ENCODE measurements around the gene AKT3.

Gene AKT3

GRCh38 chr1:243459059-243459458 lies 391.0 kb downstream of the AKT3 start:
- ATAC-seq (no peak), DNase-seq (no peak)

GRCh38 chr1:243457363-243457982 lies 392.6 kb downstream of the AKT3 start:
- DNase-seq = no peak
- ATAC-seq = no peak

- ATAC-seq (no peak), DNase-seq (no peak)
These were observed 394.0 kb downstream of the AKT3 start for GRCh38 chr1:243455760-243456651.

- no peak for ATAC-seq
- no peak for DNase-seq
These were observed 395.6 kb downstream of the AKT3 start for GRCh38 chr1:243454328-243454997.

GRCh38 chr1:243452092-243452491 lies 398.0 kb downstream of the AKT3 start:
- no peak for DNase-seq
- no peak for ATAC-seq

- ATAC-seq = no peak
- DNase-seq = no peak
These were observed 400.7 kb downstream of the AKT3 start for GRCh38 chr1:243449373-243449772.

GRCh38 chr1:243447844-243448243 lies 402.2 kb downstream of the AKT3 start:
- DNase-seq (no peak), ATAC-seq (no peak)

- no peak for ATAC-seq
These were observed 402.7 kb downstream of the AKT3 start for GRCh38 chr1:243447347-243447746.

GRCh38 chr1:243443557-243443956 lies 406.5 kb downstream of the AKT3 start:
- DNase-seq = no peak
- no peak for ATAC-seq

More at GRCh38 chr1:243447347-243447746, 402.7 kb downstream of the AKT3 start:
- DNase-seq = no peak

GRCh38 chr1:243441601-243442000 lies 408.4 kb downstream of the AKT3 start:
- no peak for ATAC-seq
- DNase-seq = no peak

GRCh38 chr1:243440406-243440805 lies 409.6 kb downstream of the AKT3 start:
- DNase-seq (no peak), ATAC-seq (no peak)

- ATAC-seq = no peak
- no peak for DNase-seq
These were observed 411.2 kb downstream of the AKT3 start for GRCh38 chr1:243438815-243439214.
